Right forelimb (tissue), 1 donor: Measurements from ENCODE around the gene PSORS1C1.
"Not testable (repeated sequence)": the region's sequence is repeated elsewhere in the genome, so short reads cannot be mapped to it uniquely, and the experiment has no call there.

Experiments
- DNase-seq: peaks from one replicate; pipeline ENCODE4 v3.0.0-alpha.2; 2018

The PSORS1C1 gene, protein sequence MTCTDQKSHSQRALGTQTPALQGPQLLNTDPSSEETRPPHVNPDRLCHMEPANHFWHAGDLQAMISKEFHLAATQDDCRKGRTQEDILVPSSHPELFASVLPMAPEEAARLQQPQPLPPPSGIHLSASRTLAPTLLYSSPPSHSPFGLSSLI

DNA sequence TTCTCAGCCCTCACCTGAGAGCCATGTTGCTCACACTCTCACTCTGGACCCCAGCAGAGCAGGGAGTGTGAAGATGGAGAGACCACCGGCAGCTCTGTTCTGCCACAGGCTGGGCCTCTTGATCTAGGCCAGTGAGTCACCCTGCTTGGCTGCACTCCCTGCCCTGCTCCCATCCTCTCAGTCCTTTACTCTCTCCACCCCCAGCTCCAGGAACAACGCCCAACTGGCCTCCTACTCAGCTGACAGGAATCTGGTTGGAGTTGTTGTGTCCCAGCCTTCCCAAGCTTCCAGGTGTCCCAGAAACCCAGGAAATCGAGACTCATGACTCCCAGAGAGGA, at the start of gene PSORS1C1:
TSS of gene PSORS1C1 (plus strand) at position 260 of the 338 bp plus-strand sequence. CDS start 14,833 bp downstream, outside the sequence.
- DNase-seq, result peak; percentile 66

DNA sequence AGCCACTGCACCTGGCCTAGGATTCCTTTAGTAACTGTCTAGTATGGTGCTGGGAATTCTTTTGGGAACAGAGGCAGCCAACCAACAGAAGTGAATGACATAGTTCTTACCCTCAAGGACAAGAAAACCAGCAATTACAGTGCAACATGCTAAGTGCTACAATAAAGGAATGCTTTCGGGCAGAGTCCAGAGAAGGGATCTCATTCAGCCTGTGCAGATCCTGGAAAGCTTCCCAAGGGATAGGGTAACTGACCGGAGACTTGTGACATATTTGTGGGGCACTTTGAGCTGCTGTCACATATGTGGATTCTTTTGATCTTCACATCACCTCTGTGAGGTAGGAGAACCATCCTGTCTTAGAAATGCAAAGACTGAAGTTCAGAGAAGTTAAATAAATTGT, 49.0 kb upstream of the PSORS1C1 start:
- no peak for DNase-seq

DNA sequence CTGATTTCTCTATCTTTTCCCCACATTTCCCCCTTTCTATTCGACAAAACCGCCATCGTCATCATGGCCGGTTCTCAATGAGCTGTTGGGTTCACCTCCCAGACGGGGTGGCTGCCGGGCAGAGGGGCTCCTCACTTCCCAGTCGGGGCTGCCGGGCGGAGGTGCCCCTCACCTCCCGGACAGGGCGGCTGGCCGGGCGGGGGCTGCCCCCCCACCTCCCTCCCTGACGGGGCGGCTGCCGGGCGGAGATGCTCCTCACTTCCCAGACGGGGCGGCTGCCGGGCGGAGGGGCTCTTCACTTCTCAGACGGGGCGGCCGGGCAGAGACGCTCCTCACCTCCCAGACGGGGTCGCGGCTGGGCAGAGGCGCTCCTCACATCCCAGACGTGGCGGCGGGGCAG, 47.6 kb upstream of the PSORS1C1 start:
- DNase-seq, result not testable (repeated sequence)

DNA sequence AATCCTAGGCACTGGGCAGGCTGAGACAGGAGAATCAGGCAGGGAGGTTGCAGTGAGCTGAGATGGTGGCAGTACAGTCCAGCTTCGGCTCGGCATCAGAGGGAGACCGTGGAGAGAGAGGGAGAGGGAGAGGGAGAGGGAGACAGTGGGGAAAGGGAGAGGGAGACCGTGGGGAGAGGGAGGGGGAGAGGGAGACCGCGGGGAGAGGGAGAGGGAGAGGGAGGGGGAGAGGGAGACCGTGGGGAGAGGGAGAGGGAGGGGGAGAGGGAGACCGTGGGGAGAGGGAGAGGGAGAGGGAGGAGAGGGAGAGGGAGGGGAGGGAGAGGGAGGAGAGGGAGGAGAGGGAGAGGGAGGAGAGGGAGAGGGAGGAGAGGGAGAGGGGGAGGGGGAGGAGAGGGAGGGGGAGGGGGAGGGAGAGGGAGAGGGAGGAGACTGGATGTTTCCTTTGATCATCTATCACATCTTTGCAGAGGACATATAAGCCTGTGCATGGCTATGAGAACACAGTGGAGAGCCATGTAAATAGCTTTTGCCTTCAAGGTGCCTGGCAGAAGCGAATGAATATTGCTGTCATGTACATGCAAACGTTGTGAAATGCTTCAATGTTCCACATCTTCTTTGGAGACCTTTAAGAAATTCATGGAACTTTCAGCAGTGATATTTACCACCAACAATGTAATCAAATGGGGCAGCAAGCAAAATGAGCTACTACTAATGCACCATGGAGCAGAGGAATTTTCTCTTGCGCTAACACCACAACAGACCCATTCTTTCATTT, 46.5 kb upstream of the PSORS1C1 start:
- not testable (repeated sequence) for DNase-seq

DNA sequence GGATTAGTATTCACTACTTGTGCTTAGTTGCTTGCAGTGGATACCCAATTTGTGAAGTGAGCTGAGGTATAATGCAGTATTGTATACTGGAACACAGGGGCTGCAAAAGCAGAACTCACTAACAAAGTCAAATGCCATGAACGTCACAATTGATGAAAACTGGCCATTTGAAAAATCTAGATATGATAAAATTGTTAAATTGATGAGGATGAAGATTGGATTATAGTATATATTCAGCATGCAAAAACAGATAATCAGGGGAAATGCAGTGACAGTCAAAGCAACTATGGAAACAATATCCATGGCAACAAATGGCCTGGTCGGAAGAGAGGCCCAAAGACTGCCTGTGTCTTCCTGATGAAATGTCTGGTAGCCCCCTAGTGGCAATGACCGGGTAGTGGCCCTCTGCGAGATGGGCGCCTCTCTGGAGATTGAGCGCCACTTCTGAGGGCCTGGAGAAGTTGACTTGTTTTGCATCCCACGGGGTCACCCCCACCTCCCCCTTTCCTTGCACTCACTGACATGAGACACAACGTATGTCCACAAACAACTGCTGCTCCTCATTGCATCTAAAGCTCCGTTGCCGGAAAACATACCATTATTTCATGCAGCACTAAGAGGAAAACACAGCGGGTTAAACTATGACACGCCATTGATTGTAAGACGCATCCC, 45.8 kb upstream of the PSORS1C1 start:
- peak; percentile 57 for DNase-seq

DNA sequence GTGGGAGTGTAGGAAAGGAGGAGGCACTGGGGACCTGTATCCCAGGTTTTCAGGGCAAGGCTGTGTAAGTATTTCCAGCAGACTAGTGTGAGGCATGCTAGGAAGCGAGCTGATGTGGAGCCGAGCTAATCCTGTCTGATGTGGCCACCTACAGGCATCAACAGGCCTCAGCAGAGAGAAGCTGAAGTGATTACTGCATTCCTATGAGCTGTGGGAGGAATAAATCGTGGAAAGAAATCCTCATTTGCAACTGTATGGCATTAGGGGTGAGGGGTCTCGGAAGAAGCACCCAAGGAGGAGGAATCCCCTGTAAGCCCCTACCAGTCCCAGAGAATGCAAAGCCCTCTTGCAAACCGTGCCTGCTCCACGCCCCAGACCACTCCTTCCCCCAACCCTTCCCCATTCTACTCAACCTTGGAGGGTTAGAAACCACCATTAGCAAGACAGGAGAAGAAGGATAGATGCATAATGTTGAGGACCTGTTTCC, 43.8 kb upstream of the PSORS1C1 start:
- peak; percentile 63 for DNase-seq

DNA sequence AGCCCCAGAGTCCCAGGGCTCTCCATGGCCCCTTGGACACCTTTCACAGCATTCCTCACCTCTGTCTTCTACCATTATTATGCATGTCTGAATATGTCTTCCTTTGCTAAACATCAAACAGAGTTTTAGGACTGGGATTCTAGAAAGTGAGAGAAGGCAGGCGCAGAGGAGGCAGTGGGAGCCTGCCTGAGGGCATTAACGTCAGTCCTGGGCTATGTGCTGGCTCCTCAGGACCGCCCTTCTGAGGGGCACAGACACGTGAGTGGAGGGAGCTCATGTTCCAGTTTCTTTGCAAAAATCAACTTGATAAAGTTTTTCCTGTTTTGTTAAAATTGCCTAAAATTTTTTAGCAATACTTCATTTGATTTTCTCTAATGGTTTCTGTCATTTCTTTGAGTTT, 40.2 kb upstream of the PSORS1C1 start:
- DNase-seq, result no peak

DNA sequence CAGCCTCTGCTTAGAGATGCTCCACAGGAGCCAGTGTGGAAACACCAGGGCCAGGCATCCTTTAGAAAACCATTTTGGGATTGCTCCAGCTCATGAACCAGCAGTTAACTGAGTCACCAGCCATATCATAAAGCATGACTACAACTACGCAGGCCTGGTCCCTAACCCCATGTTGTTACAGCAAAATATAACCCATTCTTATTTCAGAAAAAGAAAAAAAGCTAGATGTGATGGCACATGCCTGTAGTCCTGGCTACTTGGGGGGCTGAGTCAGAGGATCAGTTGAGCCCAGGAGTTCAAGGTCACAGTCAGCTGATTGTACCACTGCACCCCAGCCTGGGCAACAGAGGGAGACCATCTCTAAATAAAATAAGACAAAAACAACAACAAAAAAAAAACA, 39.1 kb upstream of the PSORS1C1 start:
- no peak for DNase-seq

DNA sequence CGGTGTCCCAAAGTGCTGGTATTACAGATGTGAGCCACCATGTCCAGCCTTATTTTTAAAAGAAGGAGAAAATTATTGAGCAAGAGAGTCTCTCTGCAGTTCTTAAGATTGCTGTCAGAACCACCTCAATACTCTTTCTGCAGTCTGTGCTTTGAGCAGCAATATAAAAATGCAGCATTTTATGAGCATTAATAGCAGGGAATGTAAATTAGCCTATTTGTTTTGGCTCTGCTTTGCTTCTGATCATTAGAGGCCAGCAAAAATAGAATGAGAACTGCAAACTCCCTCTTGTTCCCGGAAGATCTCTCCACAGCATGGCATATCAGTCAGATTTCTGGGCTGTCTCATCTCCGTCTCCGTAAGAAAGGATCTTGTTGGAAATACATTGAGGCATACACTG, 38.0 kb upstream of the PSORS1C1 start:
- DNase-seq, result no peak

DNA sequence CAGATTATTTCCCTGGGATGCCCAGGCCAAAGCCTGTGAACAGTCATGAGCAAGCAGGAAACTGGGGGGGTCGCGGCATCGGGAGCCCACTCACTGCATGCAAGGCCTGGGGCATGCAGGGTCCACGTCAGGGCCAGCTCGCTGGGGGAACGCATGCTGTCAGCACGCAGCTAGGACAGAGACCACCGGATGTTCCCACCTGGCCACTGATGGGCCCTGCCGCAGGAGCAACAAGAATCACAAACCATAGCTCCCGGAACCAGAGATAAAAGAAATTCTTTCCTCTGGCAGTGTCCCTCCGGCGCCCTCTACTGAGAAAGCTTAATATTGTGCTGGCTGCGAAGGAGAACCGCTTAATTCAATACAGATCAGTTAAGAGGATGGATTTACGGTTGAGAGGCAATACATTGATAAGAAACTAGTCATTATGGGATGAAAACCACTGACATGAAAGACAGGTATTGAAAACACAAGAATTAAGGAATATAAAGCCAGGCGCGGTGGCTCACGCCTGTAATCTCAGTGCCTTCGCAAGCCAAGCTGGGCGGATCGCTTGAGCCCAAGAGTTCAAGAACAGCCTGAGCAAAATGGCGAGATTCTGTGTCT, 34.8 kb upstream of the PSORS1C1 start:
- peak; percentile 70 for DNase-seq

DNA sequence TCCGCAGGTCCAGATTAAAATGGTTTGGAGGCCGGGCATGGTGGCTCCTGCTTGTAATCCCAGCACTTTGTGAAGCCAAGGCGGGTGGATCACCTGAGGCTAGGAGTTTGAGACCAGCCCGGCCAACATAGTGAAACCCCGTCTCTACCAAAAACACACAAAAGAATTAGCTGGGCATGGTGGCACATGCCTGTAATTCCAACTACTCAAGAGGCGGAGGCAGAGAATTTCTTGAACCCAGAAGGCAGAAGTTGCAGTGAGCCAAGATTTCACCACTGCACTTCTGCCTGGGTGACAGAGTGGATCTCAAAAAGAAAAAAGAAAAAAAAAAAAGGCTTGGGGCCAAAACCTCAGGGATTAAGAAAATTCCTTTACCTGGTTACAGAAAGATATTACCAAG, 32.7 kb upstream of the PSORS1C1 start:
- no peak for DNase-seq

DNA sequence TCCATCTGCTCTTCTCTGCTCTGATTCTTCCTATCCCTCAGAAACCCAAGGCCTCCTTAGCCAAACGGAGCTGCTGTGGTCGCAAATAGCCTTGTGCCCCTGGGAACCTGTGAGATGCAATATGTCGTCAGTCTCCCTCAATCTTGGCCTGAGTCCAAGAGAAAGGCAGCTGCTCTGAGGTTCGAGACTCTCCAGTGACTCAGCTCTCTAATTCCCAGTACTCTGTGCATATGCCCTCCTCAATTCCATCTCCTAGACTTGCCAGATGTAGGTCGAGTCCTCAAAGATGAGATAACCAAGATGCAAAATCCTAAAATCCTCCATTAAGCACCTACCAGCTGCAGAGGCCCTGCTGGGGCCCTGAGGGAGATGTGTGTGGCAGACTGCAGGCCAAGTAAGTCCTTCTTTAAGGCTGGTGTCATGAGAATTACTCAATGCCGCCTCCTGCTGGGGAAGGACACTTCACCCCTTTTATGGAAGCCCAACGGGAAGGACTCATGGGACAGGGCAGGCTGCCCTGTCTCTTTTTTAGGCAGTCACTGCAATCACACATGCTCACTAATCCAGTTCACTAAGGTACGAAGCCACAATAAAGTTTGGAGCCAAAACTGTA, 30.8 kb upstream of the PSORS1C1 start:
- DNase-seq, result no peak

DNA sequence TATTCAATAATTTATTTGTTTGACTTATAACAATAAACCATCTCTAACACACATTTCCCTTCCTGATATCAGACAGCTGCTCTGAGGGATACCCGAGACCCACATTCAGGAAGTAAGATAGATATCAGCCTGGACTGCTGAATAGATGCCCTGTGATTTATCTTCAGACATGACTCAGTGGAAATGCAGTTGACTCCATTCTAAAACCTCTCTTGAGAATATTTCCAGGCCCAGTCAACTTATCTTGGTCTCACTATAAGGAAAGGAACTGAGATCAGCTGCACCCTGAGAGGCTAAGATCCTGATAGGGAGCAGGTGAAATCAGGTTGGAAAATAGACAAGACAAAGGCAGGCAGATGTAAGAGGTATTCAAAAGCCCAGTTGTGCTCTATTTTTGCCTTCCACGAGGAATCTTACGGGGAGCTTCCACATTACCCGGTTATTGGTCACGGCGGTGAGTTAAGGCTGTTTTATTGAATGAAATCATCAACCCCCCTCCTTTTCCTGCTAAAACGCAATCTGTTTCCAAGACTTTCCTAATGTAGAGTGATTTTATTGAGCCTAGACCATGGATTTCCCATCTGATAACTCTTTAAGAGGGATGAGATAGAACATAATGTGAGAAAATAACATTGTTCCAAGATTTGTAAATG, 27.7 kb upstream of the PSORS1C1 start:
- DNase-seq, result no peak

DNA sequence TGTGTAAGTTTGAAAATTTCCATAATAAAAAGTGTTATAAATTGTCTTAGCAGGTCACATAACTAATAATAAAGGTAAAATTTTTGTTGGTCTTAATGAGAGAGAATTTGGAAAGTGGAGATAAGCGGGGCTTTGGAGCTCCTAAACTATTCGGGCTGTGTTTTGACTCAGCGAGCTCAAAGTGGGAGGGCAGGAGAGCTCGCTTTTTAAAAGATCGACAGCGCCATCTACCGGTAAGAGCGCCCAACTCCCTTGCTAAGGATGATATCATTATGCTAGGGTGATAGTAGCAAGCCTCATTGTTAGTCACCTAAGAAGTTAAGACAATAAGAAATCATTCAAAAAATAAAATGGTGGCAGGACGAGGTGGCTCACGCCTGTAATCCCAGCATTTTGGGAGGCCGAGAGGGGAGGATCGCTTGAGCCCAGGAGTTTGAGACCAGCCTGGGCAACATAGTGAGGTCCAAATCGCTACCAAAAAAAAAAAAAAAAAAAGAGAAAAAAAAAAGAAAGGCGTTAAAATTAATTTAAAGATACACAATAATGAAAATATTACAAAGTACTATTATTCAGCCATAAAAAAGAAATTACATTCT, 27.0 kb upstream of the PSORS1C1 start:
- DNase-seq, result peak; percentile 83

DNA sequence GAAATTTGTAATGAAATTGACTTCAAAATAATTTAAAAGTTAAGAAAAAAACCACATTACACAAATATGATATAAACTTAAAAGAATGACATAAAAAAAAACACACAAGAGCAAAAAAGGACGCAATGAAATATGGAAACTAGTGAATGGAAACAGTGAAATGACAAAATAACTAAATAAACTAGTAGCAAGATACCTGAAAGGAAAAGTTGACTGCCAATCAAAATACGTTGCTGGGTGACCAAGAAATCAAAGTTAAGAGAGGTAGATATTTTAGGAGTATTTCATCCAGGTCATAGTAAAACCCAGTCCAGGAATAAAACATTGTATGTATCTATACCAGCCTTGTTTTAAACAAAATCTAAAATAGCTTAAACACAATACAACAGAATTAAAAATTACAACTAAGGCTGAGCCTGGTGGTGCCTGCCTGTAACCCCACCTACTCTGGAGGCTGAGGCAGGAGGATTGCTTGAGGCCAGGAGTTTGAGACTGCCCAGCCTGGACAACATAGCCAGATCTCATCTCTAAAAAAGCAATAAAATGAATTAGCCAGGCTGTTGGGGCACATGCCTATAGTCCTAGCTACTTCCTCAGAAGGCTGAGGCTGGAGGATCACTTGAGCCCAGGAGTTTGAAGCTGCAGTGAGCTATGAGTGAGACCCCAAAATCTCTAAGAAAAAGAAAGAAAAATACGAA, 24.2 kb upstream of the PSORS1C1 start:
- DNase-seq, result no peak

DNA sequence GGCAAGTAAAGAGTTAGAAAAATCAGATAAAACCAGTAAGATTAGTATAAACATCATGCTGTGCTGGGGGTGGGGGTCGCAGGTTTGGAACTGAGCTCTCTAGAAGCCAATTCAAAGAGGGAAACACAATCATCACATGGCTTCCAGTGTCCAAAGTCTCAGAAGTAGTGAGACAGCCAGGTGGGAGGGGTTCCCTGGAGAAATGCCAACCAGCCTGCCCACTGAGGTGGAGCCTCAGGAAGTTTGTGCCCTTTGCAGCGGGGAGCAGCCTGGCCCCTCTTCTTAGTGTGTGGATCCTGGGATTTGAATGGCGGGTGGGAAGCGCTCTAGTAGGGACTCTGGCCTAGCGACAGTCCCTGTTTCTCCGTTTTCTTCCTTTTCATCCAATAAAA, 23.6 kb upstream of the PSORS1C1 start:
- DNase-seq, result no peak

DNA sequence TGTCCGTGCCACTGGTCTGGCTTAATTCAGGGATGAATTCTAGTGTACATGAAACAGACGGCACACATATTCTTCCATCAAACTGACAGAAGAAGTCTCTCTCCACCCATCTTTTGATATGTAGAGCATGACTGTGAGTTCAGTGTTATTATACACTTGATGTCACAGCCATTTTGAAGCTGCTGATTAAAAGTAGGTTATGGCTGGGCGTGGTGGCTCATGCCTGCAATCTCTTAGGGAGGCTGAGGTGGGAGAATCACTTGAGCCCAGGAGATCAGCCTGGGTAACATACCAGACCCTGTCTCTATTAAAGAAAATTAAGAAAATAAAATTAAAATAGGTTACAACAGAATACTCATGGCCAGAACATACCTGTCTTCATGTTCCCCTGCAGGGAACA, 22.9 kb upstream of the PSORS1C1 start:
- no peak for DNase-seq

DNA sequence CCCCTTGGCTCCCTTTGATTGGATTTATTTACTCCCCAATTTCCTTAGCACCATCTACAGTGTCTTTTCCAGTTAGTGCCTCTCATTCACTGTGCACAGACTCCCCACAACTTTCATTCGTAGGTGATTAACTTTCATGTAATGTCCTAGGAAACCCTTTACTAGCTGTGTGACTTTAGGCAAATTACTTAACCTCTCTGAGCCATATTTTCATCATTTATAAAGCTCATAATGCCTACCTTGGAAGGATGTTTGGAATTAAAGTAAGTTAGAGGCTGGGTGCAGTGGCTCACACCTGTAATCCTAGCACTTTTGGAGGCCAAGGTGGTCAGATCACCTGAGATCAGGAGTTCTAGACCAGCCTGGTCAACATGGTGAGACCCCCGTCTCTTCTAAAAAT, 22.4 kb upstream of the PSORS1C1 start:
- DNase-seq, result no peak

DNA sequence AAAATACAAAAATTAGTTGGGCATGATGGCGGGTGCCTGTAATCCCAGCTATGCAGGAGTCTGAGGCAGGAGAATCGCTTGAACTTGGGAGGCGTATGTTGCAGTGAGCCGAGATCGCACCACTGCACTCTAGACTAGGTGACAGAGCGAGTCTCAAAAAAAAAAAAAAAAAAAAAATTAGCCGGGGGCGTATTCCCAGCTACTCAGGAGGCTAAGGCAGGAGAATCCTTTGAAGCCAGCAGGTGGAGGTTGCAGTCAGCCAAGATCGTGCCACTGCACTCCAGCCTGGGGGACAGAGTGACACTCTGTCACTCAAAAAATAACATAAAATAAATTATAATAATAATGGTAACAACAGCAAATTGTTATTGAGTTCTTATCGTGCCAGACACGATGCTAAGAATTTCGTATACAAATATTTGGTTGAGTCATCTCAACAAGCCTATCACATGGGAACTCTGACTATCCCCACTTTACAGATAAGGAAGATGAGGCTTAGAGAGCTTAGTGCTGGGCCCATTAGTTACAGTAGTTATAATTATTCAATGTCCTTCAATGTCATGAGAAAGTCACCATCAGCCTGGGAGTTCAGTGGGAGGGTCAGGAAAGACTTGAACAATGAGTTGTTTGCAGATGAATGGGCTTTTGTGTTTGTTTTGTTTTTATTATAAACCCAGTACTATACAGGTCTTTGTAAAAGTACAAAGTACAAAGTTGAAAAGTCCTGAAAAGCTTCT, 21.7 kb upstream of the PSORS1C1 start:
- DNase-seq, result no peak

DNA sequence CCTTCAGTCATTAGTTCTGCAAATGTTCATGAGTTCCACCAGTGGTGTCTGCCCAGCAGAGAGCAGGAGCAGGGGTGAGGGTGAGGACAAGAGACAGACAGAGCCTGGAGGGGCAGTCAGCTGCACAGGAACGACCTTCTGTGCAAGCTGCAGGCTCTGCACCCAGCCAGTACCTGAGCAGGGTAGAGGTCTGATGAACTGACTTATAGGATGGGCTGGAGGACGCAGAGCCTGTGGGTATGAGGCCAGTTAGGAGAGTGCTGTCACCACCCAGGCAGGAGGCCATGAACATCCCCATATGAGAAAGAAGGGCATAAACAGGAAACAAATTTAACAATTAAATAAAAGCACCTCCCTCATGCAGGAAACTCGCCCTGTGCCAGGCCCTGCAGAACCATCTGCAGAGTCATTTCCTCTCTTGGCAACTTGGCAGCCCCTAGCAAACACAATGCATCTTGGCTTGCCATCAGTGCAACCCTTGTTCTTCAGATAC, 20.2 kb upstream of the PSORS1C1 start:
- no peak for DNase-seq

DNA sequence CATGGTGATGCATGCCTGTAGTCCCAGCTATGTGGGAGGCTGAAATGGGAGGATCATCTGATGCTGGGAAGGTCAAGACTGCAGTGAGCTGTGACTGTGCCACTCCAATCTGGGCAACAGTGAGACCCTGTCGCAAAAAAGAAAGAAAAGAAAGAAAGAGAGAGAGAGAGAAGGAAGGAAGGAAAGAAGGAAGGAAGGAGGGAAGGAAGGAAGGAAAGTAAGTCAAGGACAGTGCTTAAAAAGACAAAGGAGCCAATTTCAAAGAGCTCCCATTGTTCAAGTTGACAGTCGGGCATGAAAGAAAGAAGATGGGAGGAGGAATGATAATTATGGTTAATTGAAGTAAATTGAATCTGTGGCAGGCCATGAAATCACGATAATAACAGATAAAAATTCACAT, 18.4 kb upstream of the PSORS1C1 start:
- no peak for DNase-seq
